ENCODE results near the gene SLC12A8. TPM values are rescaled to one million over a fixed set of nuclear protein-coding genes. Genes with fewer than 3 reads are reported as not detected.

The SLC12A8 gene
- total and polyA plus RNA-seq, 2 experiments from 2014 or later, result 6.9 to 15.9 TPM

GRCh38 chr3:125229168-125229567 lies 16.6 kb upstream of the SLC12A8 start (continued):
- TF ChIP-seq REST (IDR thresholded peaks at IDR 0.05; ENCODE audit: unreplicated experiment) (no peak), EZH2phosphoT487 (IDR thresholded peaks at IDR 0.05; ENCODE audit: unreplicated experiment) (no peak), POLR2AphosphoS5 (IDR thresholded peaks at IDR 0.05; ENCODE audit: low read depth) (no peak), NANOG (IDR thresholded peaks at IDR 0.05; ENCODE audit: borderline replicate concordance) (no peak), ETS1 (IDR thresholded peaks at IDR 0.05) (no peak), ZNF331 (CRISPR knock-in tag; IDR thresholded peaks at IDR 0.05; ENCODE audit: low read depth) (no peak), STAT1 (IDR thresholded peaks at IDR 0.05; ENCODE audit: unreplicated experiment) (no peak), EZH2 (IDR thresholded peaks at IDR 0.05; ENCODE audit: low read depth, unreplicated experiment) (no peak)
- TF ChIP-seq, protein P1, sequence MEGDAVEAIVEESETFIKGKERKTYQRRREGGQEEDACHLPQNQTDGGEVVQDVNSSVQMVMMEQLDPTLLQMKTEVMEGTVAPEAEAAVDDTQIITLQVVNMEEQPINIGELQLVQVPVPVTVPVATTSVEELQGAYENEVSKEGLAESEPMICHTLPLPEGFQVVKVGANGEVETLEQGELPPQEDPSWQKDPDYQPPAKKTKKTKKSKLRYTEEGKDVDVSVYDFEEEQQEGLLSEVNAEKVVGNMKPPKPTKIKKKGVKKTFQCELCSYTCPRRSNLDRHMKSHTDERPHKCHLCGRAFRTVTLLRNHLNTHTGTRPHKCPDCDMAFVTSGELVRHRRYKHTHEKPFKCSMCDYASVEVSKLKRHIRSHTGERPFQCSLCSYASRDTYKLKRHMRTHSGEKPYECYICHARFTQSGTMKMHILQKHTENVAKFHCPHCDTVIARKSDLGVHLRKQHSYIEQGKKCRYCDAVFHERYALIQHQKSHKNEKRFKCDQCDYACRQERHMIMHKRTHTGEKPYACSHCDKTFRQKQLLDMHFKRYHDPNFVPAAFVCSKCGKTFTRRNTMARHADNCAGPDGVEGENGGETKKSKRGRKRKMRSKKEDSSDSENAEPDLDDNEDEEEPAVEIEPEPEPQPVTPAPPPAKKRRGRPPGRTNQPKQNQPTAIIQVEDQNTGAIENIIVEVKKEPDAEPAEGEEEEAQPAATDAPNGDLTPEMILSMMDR (conservative IDR thresholded peaks at IDR 0.05; ENCODE audit: low read depth in 2 of 2), result no peak

GRCh38 chr3:125221831-125222230 lies 9.3 kb upstream of the SLC12A8 start:
- no peaks in the 10 kb centered on the region for H4K20me1 ChIP-seq (replicated peaks; ENCODE audit: insufficient read depth)

More at GRCh38 chr3:125221831-125222230, 9.3 kb upstream of the SLC12A8 start:
- DNase-seq (ENCODE audit: low spot score) (no peak), ATAC-seq (no peak)
- Histone ChIP-seq H2AFZ (no peak overlapping the region), H3K27ac (ENCODE audit: low read depth) (no peak overlapping the region), H3K36me3 (ENCODE audit: insufficient read depth) (no peaks in the 10 kb centered on the region), H3K27me3 (ENCODE audit: insufficient read depth) (no peaks in the 10 kb centered on the region), H3K4me3 (no peak overlapping the region), H3K9me2 (ENCODE audit: insufficient read depth) (no peaks in the 10 kb centered on the region), H3F3A (replicated peaks; ENCODE audit: low read depth) (0 out of 2 replicates have a peak, but pooled peaks cover 7% of the 10 kb centered on the region), H3K4me1 (ENCODE audit: insufficient read depth) (peaks cover 13% of the 10 kb centered on the region), H3K4me2 (no peak overlapping the region), H3K79me2 (replicated peaks; ENCODE audit: insufficient read depth) (no peaks in the 10 kb centered on the region)
- Mint-ChIP-seq H3K36me3 (ENCODE audit: low read depth) (no peaks in the 10 kb centered on the region), H3K9me3 (no peaks in the 10 kb centered on the region), H3K4me1 (peaks cover 21% of the 10 kb centered on the region), H3K27me3 (ENCODE audit: insufficient read depth, low read depth, poor library complexity) (peaks cover 1% of the 10 kb centered on the region), H3K27ac (no peak overlapping the region), H3K4me3 (no peak overlapping the region)
- TF ChIP-seq EZH2phosphoT487 (IDR thresholded peaks at IDR 0.05; ENCODE audit: unreplicated experiment) (no peak), REST (IDR thresholded peaks at IDR 0.05; ENCODE audit: unreplicated experiment) (no peak), STAT1 (IDR thresholded peaks at IDR 0.05; ENCODE audit: unreplicated experiment) (no peak), POLR2AphosphoS5 (IDR thresholded peaks at IDR 0.05; ENCODE audit: low read depth) (no peak), ETS1 (IDR thresholded peaks at IDR 0.05) (no peak), ZNF114 (CRISPR knock-in tag; IDR thresholded peaks at IDR 0.05) (no peak)
